D721Med (cell line): Measurements from ENCODE around the gene RALGPS1.

ENCODE experiments used
- DNase-seq: peaks from one replicate; pipeline ENCODE4 v3.0.0; 2011; ENCODE audit warnings: low spot score; ENCODE audit not compliant: insufficient read length
- FAIRE-seq: peaks from 2 replicates; lab custom pipeline; 2011; peaks lifted over from hg19 to GRCh38; lab: Jason Lieb, UNC
- TF ChIP-seq, protein P1 (sequence below): IDR thresholded peaks from 2 replicates; pipeline ENCODE4 v1.5.1; 2012; ENCODE audit warnings: mild to moderate bottlenecking, control low read depth; ENCODE audit not compliant: insufficient read depth; ENCODE audit errors: missing control alignments

The RALGPS1 gene

DNA sequence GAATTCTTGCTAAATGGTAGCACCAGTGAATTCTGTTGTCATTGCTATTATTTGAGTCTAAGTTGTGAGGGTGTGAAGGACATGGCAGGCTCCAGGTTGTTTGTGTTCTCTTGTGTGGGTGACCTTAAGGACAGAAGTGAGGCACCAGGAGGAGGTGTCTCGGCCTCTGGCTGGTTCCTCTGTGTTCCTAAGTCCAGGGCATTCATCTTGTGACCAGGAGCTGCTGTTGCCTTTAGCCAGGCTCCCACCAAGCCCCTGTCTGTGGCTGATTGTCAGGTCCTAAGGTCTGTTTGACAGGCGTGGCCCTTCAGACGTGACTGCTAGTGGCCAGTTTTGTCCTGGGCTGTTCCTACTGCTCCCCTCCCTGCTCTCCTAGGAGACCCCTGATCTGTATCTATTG is 118.5 kb downstream of the RALGPS1 start:
- DNase-seq (no peak), FAIRE-seq (no peak)
- TF ChIP-seq, protein P1, sequence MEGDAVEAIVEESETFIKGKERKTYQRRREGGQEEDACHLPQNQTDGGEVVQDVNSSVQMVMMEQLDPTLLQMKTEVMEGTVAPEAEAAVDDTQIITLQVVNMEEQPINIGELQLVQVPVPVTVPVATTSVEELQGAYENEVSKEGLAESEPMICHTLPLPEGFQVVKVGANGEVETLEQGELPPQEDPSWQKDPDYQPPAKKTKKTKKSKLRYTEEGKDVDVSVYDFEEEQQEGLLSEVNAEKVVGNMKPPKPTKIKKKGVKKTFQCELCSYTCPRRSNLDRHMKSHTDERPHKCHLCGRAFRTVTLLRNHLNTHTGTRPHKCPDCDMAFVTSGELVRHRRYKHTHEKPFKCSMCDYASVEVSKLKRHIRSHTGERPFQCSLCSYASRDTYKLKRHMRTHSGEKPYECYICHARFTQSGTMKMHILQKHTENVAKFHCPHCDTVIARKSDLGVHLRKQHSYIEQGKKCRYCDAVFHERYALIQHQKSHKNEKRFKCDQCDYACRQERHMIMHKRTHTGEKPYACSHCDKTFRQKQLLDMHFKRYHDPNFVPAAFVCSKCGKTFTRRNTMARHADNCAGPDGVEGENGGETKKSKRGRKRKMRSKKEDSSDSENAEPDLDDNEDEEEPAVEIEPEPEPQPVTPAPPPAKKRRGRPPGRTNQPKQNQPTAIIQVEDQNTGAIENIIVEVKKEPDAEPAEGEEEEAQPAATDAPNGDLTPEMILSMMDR: no peak

DNA sequence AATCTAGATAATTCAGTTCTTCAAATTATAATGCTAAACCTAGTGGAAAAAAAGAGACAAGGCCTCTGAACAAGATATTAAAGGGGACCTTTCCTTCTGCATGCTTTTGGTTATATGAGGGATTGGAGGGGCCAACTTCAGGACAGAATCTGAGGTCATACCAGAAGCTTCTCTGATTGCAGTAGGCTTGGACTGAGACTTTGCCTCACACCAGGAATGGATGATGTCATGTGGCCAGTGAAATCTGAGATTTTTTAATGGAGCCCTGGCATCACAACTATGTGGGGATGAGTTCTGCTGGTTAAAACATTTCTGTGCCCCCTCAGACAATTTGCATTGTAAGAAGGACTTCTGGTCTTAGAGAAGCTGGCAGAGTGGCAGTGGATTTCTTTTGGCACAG is 119.2 kb downstream of the RALGPS1 start:
- TF ChIP-seq, protein P1: no peak
- FAIRE-seq (no peak), DNase-seq (no peak)

DNA sequence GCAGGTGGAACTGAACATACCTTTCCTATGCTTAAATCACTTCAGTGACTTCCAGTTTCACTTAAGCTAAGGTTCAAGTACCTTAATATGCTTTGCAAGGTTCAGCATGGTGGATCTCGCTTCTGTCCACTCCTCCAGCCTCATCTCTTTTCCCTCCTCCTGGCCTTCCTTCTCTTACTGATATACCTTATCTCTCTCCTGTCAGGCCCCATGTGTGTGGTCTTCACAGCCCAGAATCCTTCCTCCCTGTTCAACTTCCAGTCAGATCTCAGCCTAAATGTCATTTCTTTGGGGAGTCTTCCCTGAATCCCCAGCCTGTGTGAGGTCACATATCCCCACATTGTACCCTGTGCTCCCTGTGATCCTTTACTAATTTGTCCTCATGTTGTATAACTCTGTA is 120.1 kb downstream of the RALGPS1 start:
- no peak for DNase-seq
- no peak for FAIRE-seq
- TF ChIP-seq, protein P1: no peak

DNA sequence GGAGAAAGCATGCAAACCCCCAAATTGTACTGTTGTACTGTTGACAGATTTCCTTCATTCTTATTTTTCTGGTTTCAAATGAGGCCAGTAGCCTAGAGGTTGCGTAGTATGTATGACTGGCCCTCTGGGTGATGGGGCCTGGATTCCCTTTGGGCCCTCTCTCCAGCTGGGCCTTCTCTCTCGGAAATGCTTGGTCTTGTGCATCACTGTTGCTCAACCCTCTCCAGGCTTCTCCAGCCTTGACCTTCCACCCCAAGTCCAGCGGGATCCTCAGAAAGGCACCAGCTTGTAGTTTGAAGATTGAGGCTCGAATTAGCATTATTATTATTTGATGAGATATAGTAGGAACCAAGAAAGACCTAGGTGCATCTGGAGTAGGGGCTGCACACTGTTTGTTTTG is 120.8 kb downstream of the RALGPS1 start:
- TF ChIP-seq, protein P1: no peak
- DNase-seq (no peak), FAIRE-seq (no peak)

DNA sequence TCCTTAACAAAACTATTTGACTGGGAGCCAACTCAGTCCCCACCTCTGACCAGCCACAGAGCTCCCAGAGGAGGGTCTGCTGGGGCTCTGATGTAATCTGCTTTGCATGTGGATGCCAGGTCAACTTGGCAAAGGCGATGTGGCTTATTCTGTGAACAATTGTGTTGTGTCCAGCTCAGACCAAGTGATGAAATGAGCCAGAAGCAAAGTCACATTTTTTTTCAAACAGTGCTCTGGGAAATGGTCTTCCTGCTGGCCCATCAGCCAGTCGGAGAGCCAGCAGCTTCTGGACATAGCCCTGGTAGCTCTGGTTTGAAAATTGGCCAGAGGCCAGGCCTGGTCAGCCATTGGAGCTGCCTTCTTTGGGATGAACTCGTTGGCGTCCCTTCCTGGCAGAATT is 121.4 kb downstream of the RALGPS1 start:
- DNase-seq (no peak), FAIRE-seq (no peak)
- TF ChIP-seq, protein P1: no peak

DNA sequence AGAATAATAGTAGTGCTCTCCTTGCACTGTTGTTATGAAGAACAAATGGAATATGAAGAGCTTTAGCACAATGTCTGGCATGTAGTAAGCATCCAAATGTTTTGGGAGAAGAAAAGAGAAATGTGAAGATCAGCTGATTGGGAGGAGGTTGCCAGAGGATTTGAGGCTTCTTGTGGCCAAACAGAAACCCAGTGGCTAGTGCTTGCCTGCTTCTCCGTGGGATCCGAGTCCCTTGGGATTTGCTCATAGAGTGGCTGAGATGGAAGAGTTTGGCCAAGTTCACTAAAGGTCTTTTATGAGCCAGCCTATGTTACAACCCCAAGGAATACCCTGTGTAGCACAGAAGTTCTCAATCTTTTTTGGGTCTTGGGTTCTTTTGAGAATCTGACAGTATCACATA is 121.9 kb downstream of the RALGPS1 start:
- TF ChIP-seq, protein P1: no peak
- FAIRE-seq (no peak), DNase-seq (no peak)

DNA sequence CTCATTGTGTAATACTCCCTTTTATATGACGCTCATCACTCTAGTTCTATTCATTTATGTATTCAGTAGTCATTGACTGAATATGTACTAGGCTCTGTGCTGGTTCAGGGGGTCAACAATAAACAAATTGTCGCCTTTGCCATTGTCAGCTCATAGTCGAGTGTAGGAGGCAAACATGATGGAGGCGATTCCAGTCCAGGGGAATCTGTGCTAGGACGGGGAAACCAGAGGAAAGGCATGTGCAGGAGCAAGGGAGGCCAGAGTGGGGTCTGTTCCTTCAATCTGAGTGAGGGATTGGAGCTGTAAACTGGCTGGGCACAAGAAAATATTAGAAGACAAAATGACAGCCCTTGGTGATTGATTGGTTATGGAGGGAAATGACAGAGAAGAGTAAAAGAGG is 123.9 kb downstream of the RALGPS1 start:
- FAIRE-seq: no peak
- TF ChIP-seq, protein P1: no peak
- no peak for DNase-seq
